ENCODE measurements around the gene NMUR1.

NMUR1 gene

GRCh38 chr2:231546014-231546715 lies 15.9 kb upstream of the NMUR1 start:
- Mint-ChIP-seq H3K9me3 (peaks cover 0 to 4% of the 10 kb centered on the region in 2 donors), H3K27ac (peak overlapping the region; percentile 93 to 96)

GRCh38 chr2:231545105-231545902 lies 15.1 kb upstream of the NMUR1 start:
- Mint-ChIP-seq H3K27ac (peak overlapping the region; percentile 93 to 96), H3K9me3 (peaks cover 0 to 4% of the 10 kb centered on the region in 2 donors), H3K27me3 (no peaks in the 10 kb centered on the region), H3K4me3 (peak overlapping the region; percentile 84 to 88), H3K36me3 (ENCODE audit: insufficient read depth) (peaks cover 8% of the 10 kb centered on the region), H3K4me1 (ENCODE audit: low read depth in 2 of 2) (peaks cover 45 to 66% of the 10 kb centered on the region in 2 donors)
- DNase-seq (peak; percentile 29 to 35 (median 32)), ATAC-seq (replicated peaks) (peak; percentile 87)

More at GRCh38 chr2:231546014-231546715, 15.9 kb upstream of the NMUR1 start:
- Mint-ChIP-seq H3K4me1 (ENCODE audit: low read depth in 2 of 2) (peaks cover 45 to 64% of the 10 kb centered on the region in 2 donors), H3K36me3 (ENCODE audit: insufficient read depth) (peaks cover 8% of the 10 kb centered on the region), H3K27me3 (no peaks in the 10 kb centered on the region), H3K4me3 (peak overlapping the region; percentile 84 to 88)
- no peak for ATAC-seq (replicated peaks)
- no peak for DNase-seq

- peaks cover 12% of the 10 kb centered on the region for H3K36me3 Mint-ChIP-seq (ENCODE audit: insufficient read depth)
- H3K4me1 Mint-ChIP-seq (ENCODE audit: low read depth in 2 of 2), result peaks cover 34 to 47% of the 10 kb centered on the region in 2 donors
- DNase-seq (no peak), ATAC-seq (replicated peaks) (no peak)
- H3K4me3 Mint-ChIP-seq, result peak overlapping the region in 1 of 2 donors; percentile 10
- H3K9me3 Mint-ChIP-seq, result peaks cover 0 to 4% of the 10 kb centered on the region in 2 donors
- no peaks in the 10 kb centered on the region for H3K27me3 Mint-ChIP-seq
- peak overlapping the region in 1 of 2 donors; percentile 29 for H3K27ac Mint-ChIP-seq
Measured at GRCh38 chr2:231542136-231542535, 11.9 kb upstream of the NMUR1 start.

- DNase-seq (no peak), ATAC-seq (replicated peaks) (peak; percentile 19)
- H3K4me1 Mint-ChIP-seq (ENCODE audit: low read depth in 2 of 2), result peaks cover 32 to 47% of the 10 kb centered on the region in 2 donors
Measured at GRCh38 chr2:231541645-231542044, 11.4 kb upstream of the NMUR1 start.

GRCh38 chr2:231539991-231540390 lies 9.7 kb upstream of the NMUR1 start:
- H3K4me1 Mint-ChIP-seq (ENCODE audit: low read depth in 2 of 2), result peaks cover 19 to 40% of the 10 kb centered on the region in 2 donors
- H3K36me3 Mint-ChIP-seq (ENCODE audit: insufficient read depth), result peaks cover 8% of the 10 kb centered on the region
- H3K27ac Mint-ChIP-seq, result peak overlapping the region in 1 of 2 donors; percentile 84
- H3K9me3 Mint-ChIP-seq, result peaks cover 0 to 4% of the 10 kb centered on the region in 2 donors
- ATAC-seq (replicated peaks) (no peak), DNase-seq (no peak)
- H3K4me3 Mint-ChIP-seq, result no peak overlapping the region
- H3K27me3 Mint-ChIP-seq, result no peaks in the 10 kb centered on the region

More at GRCh38 chr2:231541645-231542044, 11.4 kb upstream of the NMUR1 start:
- Mint-ChIP-seq H3K27ac (peak overlapping the region; percentile 29 to 31), H3K36me3 (ENCODE audit: insufficient read depth) (peaks cover 12% of the 10 kb centered on the region), H3K9me3 (peaks cover 0 to 4% of the 10 kb centered on the region in 2 donors), H3K27me3 (no peaks in the 10 kb centered on the region), H3K4me3 (peak overlapping the region; percentile 10 to 19)

- no peak overlapping the region for H3K27ac Mint-ChIP-seq
- H3K27me3 Mint-ChIP-seq, result no peaks in the 10 kb centered on the region
- H3K9me3 Mint-ChIP-seq, result no peaks in the 10 kb centered on the region
- DNase-seq (no peak), ATAC-seq (replicated peaks) (no peak)
- peaks cover 37 to 40% of the 10 kb centered on the region in 2 donors for H3K4me1 Mint-ChIP-seq (ENCODE audit: low read depth in 2 of 2)
- no peak overlapping the region for H3K4me3 Mint-ChIP-seq
- H3K36me3 Mint-ChIP-seq (ENCODE audit: insufficient read depth), result peaks cover 3% of the 10 kb centered on the region
Measured at GRCh38 chr2:231535961-231536360, 5.7 kb upstream of the NMUR1 start.

- Mint-ChIP-seq H3K4me3 (no peak overlapping the region), H3K9me3 (no peaks in the 10 kb centered on the region), H3K36me3 (ENCODE audit: insufficient read depth) (peaks cover 3% of the 10 kb centered on the region), H3K27ac (peak overlapping the region in 1 of 2 donors; percentile 80), H3K27me3 (no peaks in the 10 kb centered on the region), H3K4me1 (ENCODE audit: low read depth in 2 of 2) (peaks cover 41 to 47% of the 10 kb centered on the region in 2 donors)
- ATAC-seq (replicated peaks), result no peak
- DNase-seq, result no peak
Measured at GRCh38 chr2:231533777-231534125, 3.5 kb upstream of the NMUR1 start.

GRCh38 chr2:231533086-231533776 lies 3.0 kb upstream of the NMUR1 start:
- Mint-ChIP-seq H3K9me3 (no peaks in the 10 kb centered on the region), H3K36me3 (ENCODE audit: insufficient read depth) (peaks cover 3% of the 10 kb centered on the region), H3K27ac (peak overlapping the region in 1 of 2 donors; percentile 80), H3K4me1 (ENCODE audit: low read depth in 2 of 2) (peaks cover 47 to 52% of the 10 kb centered on the region in 2 donors), H3K4me3 (no peak overlapping the region), H3K27me3 (no peaks in the 10 kb centered on the region)
- ATAC-seq (replicated peaks) (no peak), DNase-seq (no peak)

- Mint-ChIP-seq H3K4me1 (ENCODE audit: low read depth in 2 of 2) (peaks cover 52 to 57% of the 10 kb centered on the region in 2 donors), H3K4me3 (no peak overlapping the region), H3K27ac (peak overlapping the region in 1 of 2 donors; percentile 94), H3K27me3 (no peaks in the 10 kb centered on the region), H3K36me3 (ENCODE audit: insufficient read depth) (no peaks in the 10 kb centered on the region), H3K9me3 (no peaks in the 10 kb centered on the region)
- DNase-seq, result no peak
- ATAC-seq (replicated peaks), result no peak
Measured at GRCh38 chr2:231532756-231533035, 2.5 kb upstream of the NMUR1 start.

- DNase-seq (no peak), ATAC-seq (replicated peaks) (no peak)
- peak overlapping the region; percentile 94 for H3K27ac Mint-ChIP-seq
- H3K4me3 Mint-ChIP-seq, result peak overlapping the region in 1 of 2 donors; percentile 87
- H3K36me3 Mint-ChIP-seq (ENCODE audit: insufficient read depth), result no peaks in the 10 kb centered on the region
- peaks cover 57 to 61% of the 10 kb centered on the region in 2 donors for H3K4me1 Mint-ChIP-seq (ENCODE audit: low read depth in 2 of 2)
- no peaks in the 10 kb centered on the region for H3K9me3 Mint-ChIP-seq
- no peaks in the 10 kb centered on the region for H3K27me3 Mint-ChIP-seq
Measured at GRCh38 chr2:231531883-231532755, 1.9 kb upstream of the NMUR1 start.

GRCh38 chr2:231531466-231531865 lies 1.2 kb upstream of the NMUR1 start:
- peak overlapping the region; percentile 81 to 87 for H3K4me3 Mint-ChIP-seq
- ATAC-seq (replicated peaks), result no peak
- H3K36me3 Mint-ChIP-seq (ENCODE audit: insufficient read depth), result no peaks in the 10 kb centered on the region
- peak overlapping the region; percentile 94 for H3K27ac Mint-ChIP-seq
- no peak for DNase-seq
- peaks cover 61 to 65% of the 10 kb centered on the region in 2 donors for H3K4me1 Mint-ChIP-seq (ENCODE audit: low read depth in 2 of 2)
- H3K27me3 Mint-ChIP-seq, result no peaks in the 10 kb centered on the region
- no peaks in the 10 kb centered on the region for H3K9me3 Mint-ChIP-seq

GRCh38 chr2:231528636-231529030 lies 1.6 kb downstream of the NMUR1 start:
- no peaks in the 10 kb centered on the region for H3K9me3 Mint-ChIP-seq
- ATAC-seq (replicated peaks) (no peak), DNase-seq (no peak)
- peaks cover 67 to 76% of the 10 kb centered on the region in 2 donors for H3K4me1 Mint-ChIP-seq (ENCODE audit: low read depth in 2 of 2)
- H3K4me3 Mint-ChIP-seq, result peak overlapping the region; percentile 51 to 87
- peaks cover 3% of the 10 kb centered on the region for H3K36me3 Mint-ChIP-seq (ENCODE audit: insufficient read depth)
- peak overlapping the region in 1 of 2 donors; percentile 84 for H3K27ac Mint-ChIP-seq
- H3K27me3 Mint-ChIP-seq, result no peaks in the 10 kb centered on the region

Measured in effector memory CD8-positive, alpha-beta T cell (primary cell).